ENCODE results near the gene GIGYF2. TPM values are rescaled to one million over a fixed set of nuclear protein-coding genes. Genes with fewer than 3 reads are reported as not detected.
A peak's percentile ranks its signal among the peaks of the same experiment; 100 is the strongest.

GIGYF2 gene
- total and polyA plus RNA-seq, 8 donors = 7.1 to 158 (median 75.0) TPM

- no peak overlapping the region for H3K4me3 ChIP-seq
- H3K36me3 ChIP-seq = no peaks in the 10 kb centered on the region
- peaks cover 0 to 15% (median 6%) of the 10 kb centered on the region in 3 donors for H3K27me3 ChIP-seq
- H3K9me3 ChIP-seq = no peaks in the 10 kb centered on the region
- peaks cover 6 to 24% (median 10%) of the 10 kb centered on the region in 4 donors for H3K4me1 ChIP-seq
- no peak overlapping the region for H3K27ac ChIP-seq
- 85 to 90% (median 87%) methylated on average over 11 to 17 of the region's 17 CpGs for WGBS, 5 donors
- DNase-seq = no peak
- TF ChIP-seq, protein P1, sequence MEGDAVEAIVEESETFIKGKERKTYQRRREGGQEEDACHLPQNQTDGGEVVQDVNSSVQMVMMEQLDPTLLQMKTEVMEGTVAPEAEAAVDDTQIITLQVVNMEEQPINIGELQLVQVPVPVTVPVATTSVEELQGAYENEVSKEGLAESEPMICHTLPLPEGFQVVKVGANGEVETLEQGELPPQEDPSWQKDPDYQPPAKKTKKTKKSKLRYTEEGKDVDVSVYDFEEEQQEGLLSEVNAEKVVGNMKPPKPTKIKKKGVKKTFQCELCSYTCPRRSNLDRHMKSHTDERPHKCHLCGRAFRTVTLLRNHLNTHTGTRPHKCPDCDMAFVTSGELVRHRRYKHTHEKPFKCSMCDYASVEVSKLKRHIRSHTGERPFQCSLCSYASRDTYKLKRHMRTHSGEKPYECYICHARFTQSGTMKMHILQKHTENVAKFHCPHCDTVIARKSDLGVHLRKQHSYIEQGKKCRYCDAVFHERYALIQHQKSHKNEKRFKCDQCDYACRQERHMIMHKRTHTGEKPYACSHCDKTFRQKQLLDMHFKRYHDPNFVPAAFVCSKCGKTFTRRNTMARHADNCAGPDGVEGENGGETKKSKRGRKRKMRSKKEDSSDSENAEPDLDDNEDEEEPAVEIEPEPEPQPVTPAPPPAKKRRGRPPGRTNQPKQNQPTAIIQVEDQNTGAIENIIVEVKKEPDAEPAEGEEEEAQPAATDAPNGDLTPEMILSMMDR (IDR thresholded peaks at IDR 0.05) = no peak
- TF ChIP-seq POLR2A (IDR thresholded peaks at IDR 0.05) (no peak), EP300 (IDR thresholded peaks at IDR 0.05) (no peak), POLR2AphosphoS5 (IDR thresholded peaks at IDR 0.05) (no peak)
- intact Hi-C loops (cut with DNase I; ENCODE audit: low total_unique reads) = no loop called here
These were observed 173.7 kb downstream of the GIGYF2 start for GRCh38 chr2:232870766-232871371.

GRCh38 chr2:232871418-232871834, 174.3 kb downstream of the GIGYF2 start:
- no peaks in the 10 kb centered on the region for H3K36me3 ChIP-seq
- intact Hi-C loops (cut with DNase I; ENCODE audit: low total_unique reads) = no loop called here
- H3K9me3 ChIP-seq = no peaks in the 10 kb centered on the region
- 79 to 92% (median 85%) methylated on average over 14 to 15 of the region's 15 CpGs for WGBS, 5 donors
- peaks cover 0 to 21% (median 12%) of the 10 kb centered on the region in 3 donors for H3K27me3 ChIP-seq
- H3K27ac ChIP-seq = no peak overlapping the region
- peaks cover 11 to 29% (median 15%) of the 10 kb centered on the region in 4 donors for H3K4me1 ChIP-seq
- H3K4me3 ChIP-seq = no peak overlapping the region
- DNase-seq = no peak
- no peak for TF ChIP-seq POLR2AphosphoS5 (IDR thresholded peaks at IDR 0.05)
- no peak for TF ChIP-seq EP300 (IDR thresholded peaks at IDR 0.05)
- TF ChIP-seq, protein P1 (IDR thresholded peaks at IDR 0.05) = no peak
- no peak for TF ChIP-seq POLR2A (IDR thresholded peaks at IDR 0.05)

GRCh38 chr2:232871835-232872736, 175.0 kb downstream of the GIGYF2 start:
- intact Hi-C loops (cut with DNase I; ENCODE audit: low total_unique reads) = no loop called here
- TF ChIP-seq, protein P1 (IDR thresholded peaks at IDR 0.05) = no peak
- TF ChIP-seq EP300 (IDR thresholded peaks at IDR 0.05) (no peak), POLR2AphosphoS5 (IDR thresholded peaks at IDR 0.05) (no peak), POLR2A (IDR thresholded peaks at IDR 0.05) (no peak)
- 83 to 87% (median 85%) methylated on average over 18 to 22 of the region's 22 CpGs for WGBS, 5 donors
- Histone ChIP-seq H3K27ac (no peak overlapping the region), H3K4me3 (no peak overlapping the region), H3K27me3 (peaks cover 0 to 27% (median 18%) of the 10 kb centered on the region in 3 donors), H3K9me3 (no peaks in the 10 kb centered on the region), H3K4me1 (peaks cover 17 to 35% (median 22%) of the 10 kb centered on the region in 4 donors), H3K36me3 (no peaks in the 10 kb centered on the region)
- peak in 1 of 2 donors; percentile 56 for DNase-seq

- H3K36me3 ChIP-seq = no peaks in the 10 kb centered on the region
- TF ChIP-seq EP300 (IDR thresholded peaks at IDR 0.05) (no peak), POLR2A (IDR thresholded peaks at IDR 0.05) (no peak), POLR2AphosphoS5 (IDR thresholded peaks at IDR 0.05) (no peak)
- TF ChIP-seq, protein P1 (IDR thresholded peaks at IDR 0.05) = no peak
- no peak overlapping the region for H3K4me3 ChIP-seq
- DNase-seq = peak in 1 of 2 donors; percentile 18
- no peaks in the 10 kb centered on the region for H3K9me3 ChIP-seq
- H3K4me1 ChIP-seq = peaks cover 17 to 37% (median 22%) of the 10 kb centered on the region in 4 donors
- WGBS, 5 donors = 85 to 97% (median 89%) methylated on average over 7 to 9 of the region's 9 CpGs
- H3K27ac ChIP-seq = no peak overlapping the region
- intact Hi-C loops (cut with DNase I; ENCODE audit: low total_unique reads) = no loop called here
- H3K27me3 ChIP-seq = peaks cover 0 to 35% (median 24%) of the 10 kb centered on the region in 3 donors
These were observed 175.7 kb downstream of the GIGYF2 start for GRCh38 chr2:232872826-232873225.
